ENCODE data around the gene HNRNPA2B1.

HNRNPA2B1 gene

GRCh38 chr7:26147030-26147429 lies 53.5 kb downstream of the HNRNPA2B1 start:
- Mint-ChIP-seq H3K9me3 (peaks cover 2% of the 10 kb centered on the region), H3K27ac (no peak overlapping the region), H3K4me3 (no peak overlapping the region), H3K4me1 (peaks cover 18% of the 10 kb centered on the region), H3K36me3 (ENCODE audit: low read depth) (peaks cover 3% of the 10 kb centered on the region), H3K27me3 (ENCODE audit: low read depth) (peaks cover 21% of the 10 kb centered on the region)
- TF ChIP-seq CTCF (IDR thresholded peaks at IDR 0.05; ENCODE audit: unreplicated experiment in 3 of 3), result no peak

- peaks cover 12% of the 10 kb centered on the region for H3K4me1 Mint-ChIP-seq
These were observed 55.3 kb downstream of the HNRNPA2B1 start for GRCh38 chr7:26145238-26145637.

GRCh38 chr7:26144184-26145080 lies 56.1 kb downstream of the HNRNPA2B1 start:
- no peak for TF ChIP-seq CTCF (IDR thresholded peaks at IDR 0.05; ENCODE audit: unreplicated experiment in 3 of 3)
- Mint-ChIP-seq H3K27ac (peak overlapping the region in 1 of 3 experiments; percentile 3), H3K27me3 (ENCODE audit: low read depth) (no peaks in the 10 kb centered on the region), H3K36me3 (ENCODE audit: low read depth) (peaks cover 3% of the 10 kb centered on the region), H3K4me3 (no peak overlapping the region), H3K4me1 (peaks cover 12% of the 10 kb centered on the region), H3K9me3 (peaks cover 2% of the 10 kb centered on the region)

More at GRCh38 chr7:26145238-26145637, 55.3 kb downstream of the HNRNPA2B1 start:
- Mint-ChIP-seq H3K27ac (no peak overlapping the region), H3K36me3 (ENCODE audit: low read depth) (peaks cover 3% of the 10 kb centered on the region), H3K9me3 (peaks cover 2% of the 10 kb centered on the region), H3K4me3 (no peak overlapping the region), H3K27me3 (ENCODE audit: low read depth) (peaks cover 3% of the 10 kb centered on the region)
- no peak for TF ChIP-seq CTCF (IDR thresholded peaks at IDR 0.05; ENCODE audit: unreplicated experiment in 3 of 3)

- no peak for TF ChIP-seq CTCF (IDR thresholded peaks at IDR 0.05; ENCODE audit: unreplicated experiment in 3 of 3)
- H3K36me3 Mint-ChIP-seq (ENCODE audit: low read depth), result peaks cover 3% of the 10 kb centered on the region
- H3K27ac Mint-ChIP-seq, result peak overlapping the region in 2 of 3 experiments; percentile 18 to 37
- peaks cover 2% of the 10 kb centered on the region for H3K9me3 Mint-ChIP-seq
- peaks cover 12% of the 10 kb centered on the region for H3K4me1 Mint-ChIP-seq
- H3K27me3 Mint-ChIP-seq (ENCODE audit: low read depth), result no peaks in the 10 kb centered on the region
- no peak overlapping the region for H3K4me3 Mint-ChIP-seq
These were observed 57.1 kb downstream of the HNRNPA2B1 start for GRCh38 chr7:26143298-26144048.

GRCh38 chr7:26141077-26141476 lies 59.5 kb downstream of the HNRNPA2B1 start:
- peaks cover 2% of the 10 kb centered on the region for H3K36me3 Mint-ChIP-seq (ENCODE audit: low read depth)
- H3K4me1 Mint-ChIP-seq, result peaks cover 12% of the 10 kb centered on the region
- no peak overlapping the region for H3K4me3 Mint-ChIP-seq
- peaks cover 1% of the 10 kb centered on the region for H3K9me3 Mint-ChIP-seq
- H3K27ac Mint-ChIP-seq, result no peak overlapping the region
- no peak for TF ChIP-seq CTCF (IDR thresholded peaks at IDR 0.05; ENCODE audit: unreplicated experiment in 3 of 3)
- no peaks in the 10 kb centered on the region for H3K27me3 Mint-ChIP-seq (ENCODE audit: low read depth)

All from nephron (organoid).